ENCODE data around the gene GKN2.

The GKN2 gene

DNA sequence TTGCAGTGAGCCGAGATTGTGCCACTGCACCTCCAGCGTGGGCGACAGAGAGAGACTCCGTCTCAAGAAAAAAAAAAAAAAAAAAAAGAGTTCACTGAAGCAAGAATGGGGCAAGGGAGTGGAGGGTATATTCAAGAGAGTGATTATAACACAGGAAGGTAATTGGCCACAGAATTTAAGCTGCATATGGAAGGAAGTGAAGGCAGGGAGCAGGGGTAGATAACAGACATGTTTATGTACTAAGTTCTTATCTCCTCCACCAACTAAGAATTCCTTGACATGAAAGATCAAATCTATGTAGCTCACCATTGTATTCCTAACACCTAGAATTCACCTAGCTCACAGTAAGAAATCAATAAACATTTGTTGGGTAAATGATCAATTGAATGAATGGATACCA lies 37.3 kb downstream of the GKN2 start:
- no peaks in the 10 kb centered on the region for H3K36me3 ChIP-seq
- TF ChIP-seq, protein P1, sequence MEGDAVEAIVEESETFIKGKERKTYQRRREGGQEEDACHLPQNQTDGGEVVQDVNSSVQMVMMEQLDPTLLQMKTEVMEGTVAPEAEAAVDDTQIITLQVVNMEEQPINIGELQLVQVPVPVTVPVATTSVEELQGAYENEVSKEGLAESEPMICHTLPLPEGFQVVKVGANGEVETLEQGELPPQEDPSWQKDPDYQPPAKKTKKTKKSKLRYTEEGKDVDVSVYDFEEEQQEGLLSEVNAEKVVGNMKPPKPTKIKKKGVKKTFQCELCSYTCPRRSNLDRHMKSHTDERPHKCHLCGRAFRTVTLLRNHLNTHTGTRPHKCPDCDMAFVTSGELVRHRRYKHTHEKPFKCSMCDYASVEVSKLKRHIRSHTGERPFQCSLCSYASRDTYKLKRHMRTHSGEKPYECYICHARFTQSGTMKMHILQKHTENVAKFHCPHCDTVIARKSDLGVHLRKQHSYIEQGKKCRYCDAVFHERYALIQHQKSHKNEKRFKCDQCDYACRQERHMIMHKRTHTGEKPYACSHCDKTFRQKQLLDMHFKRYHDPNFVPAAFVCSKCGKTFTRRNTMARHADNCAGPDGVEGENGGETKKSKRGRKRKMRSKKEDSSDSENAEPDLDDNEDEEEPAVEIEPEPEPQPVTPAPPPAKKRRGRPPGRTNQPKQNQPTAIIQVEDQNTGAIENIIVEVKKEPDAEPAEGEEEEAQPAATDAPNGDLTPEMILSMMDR (IDR thresholded peaks at IDR 0.05) = no peak
- no peaks in the 10 kb centered on the region for H3K9me3 ChIP-seq
- no peaks in the 10 kb centered on the region for H3K4me1 ChIP-seq (ENCODE audit: control insufficient read depth in 1 of 2, insufficient read depth in 1 of 2, low read depth in 1 of 2, low read length in 1 of 2)
- no peaks in the 10 kb centered on the region for H3K27me3 ChIP-seq
- no peak overlapping the region for H3K4me3 ChIP-seq (ENCODE audit: low read depth in 1 of 2, low read length in 1 of 2)
- no peak overlapping the region for H3K27ac ChIP-seq

DNA sequence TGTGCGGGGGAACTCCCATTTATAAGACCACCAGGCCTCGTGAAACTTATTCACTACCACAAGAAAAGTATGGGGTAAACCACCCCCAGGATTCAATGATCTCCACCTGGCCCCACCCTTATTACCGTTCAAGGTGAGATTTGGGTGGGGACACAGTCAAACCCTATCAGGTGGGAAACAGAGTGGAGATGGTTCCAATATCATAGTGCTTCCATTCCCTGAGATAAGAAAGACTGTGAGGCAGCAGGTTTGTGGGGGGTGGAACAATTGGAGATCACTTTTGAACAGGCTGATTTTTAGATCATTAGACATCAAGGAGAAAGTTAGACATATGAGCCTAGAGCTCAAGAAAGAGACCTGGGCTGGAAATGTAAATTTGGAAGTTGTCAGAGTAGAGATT lies 39.3 kb downstream of the GKN2 start:
- H3K9me3 ChIP-seq = no peaks in the 10 kb centered on the region
- H3K27me3 ChIP-seq = no peaks in the 10 kb centered on the region
- no peak overlapping the region for H3K4me3 ChIP-seq (ENCODE audit: low read depth in 1 of 2, low read length in 1 of 2)
- no peak overlapping the region for H3K27ac ChIP-seq
- H3K4me1 ChIP-seq (ENCODE audit: control insufficient read depth in 1 of 2, insufficient read depth in 1 of 2, low read depth in 1 of 2, low read length in 1 of 2) = peaks cover 11 to 17% of the 10 kb centered on the region in 2 experiments
- H3K36me3 ChIP-seq = no peaks in the 10 kb centered on the region
- TF ChIP-seq, protein P1 (IDR thresholded peaks at IDR 0.05) = no peak

DNA sequence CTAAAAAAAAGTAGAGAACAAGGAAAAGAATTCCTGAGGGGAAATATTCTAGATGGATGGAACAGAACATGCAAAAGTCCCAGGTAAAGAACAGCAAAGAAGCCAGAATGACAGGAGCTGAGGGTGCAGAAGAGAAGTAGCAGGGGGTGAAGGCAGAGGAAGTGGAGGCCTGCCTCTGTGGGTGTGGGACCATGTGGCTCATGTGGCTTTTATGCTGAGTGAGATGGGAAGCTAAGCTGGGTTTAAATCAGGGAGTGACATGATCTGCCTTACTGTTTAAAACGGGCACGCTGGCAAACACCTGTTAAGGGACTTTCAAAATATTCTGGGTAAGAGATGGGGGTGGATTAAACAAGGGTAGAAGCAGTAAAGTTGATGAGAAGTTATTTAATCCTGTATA lies 40.0 kb downstream of the GKN2 start:
- H3K9me3 ChIP-seq = no peaks in the 10 kb centered on the region
- TF ChIP-seq, protein P1 (IDR thresholded peaks at IDR 0.05) = no peak
- peaks cover 18 to 24% of the 10 kb centered on the region in 2 experiments for H3K4me1 ChIP-seq (ENCODE audit: control insufficient read depth in 1 of 2, insufficient read depth in 1 of 2, low read depth in 1 of 2, low read length in 1 of 2)

DNA sequence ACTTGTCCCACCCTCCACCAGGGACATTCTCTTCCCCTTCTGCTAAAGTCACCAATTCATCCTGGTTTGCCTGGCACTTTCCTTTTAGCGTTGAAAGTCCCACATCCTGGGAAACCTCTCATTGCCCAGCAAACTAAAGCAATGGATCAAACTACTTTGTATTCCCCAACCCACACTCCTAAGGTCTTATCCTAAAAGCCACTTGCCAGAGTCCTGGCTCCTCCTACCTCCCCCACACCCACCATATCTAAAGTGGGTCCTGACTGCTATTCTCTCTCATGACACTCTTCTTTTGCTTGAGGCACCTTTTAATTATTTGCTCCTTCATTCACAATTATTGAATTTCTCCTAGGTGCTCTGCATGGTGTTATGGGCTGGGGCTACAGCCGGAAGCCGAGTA lies 40.6 kb downstream of the GKN2 start:
- Histone ChIP-seq H3K36me3 (no peaks in the 10 kb centered on the region), H3K4me1 (ENCODE audit: control insufficient read depth in 1 of 2, insufficient read depth in 1 of 2, low read depth in 1 of 2, low read length in 1 of 2) (peaks cover 21 to 29% of the 10 kb centered on the region in 2 experiments), H3K4me3 (ENCODE audit: low read depth in 1 of 2, low read length in 1 of 2) (no peak overlapping the region), H3K27me3 (no peaks in the 10 kb centered on the region), H3K27ac (no peak overlapping the region), H3K9me3 (no peaks in the 10 kb centered on the region)
- TF ChIP-seq, protein P1 (IDR thresholded peaks at IDR 0.05) = no peak

More for the DNA sequence above, 40.0 kb downstream of the GKN2 start:
- no peak overlapping the region for H3K27ac ChIP-seq
- no peaks in the 10 kb centered on the region for H3K36me3 ChIP-seq
- no peaks in the 10 kb centered on the region for H3K27me3 ChIP-seq
- no peak overlapping the region for H3K4me3 ChIP-seq (ENCODE audit: low read depth in 1 of 2, low read length in 1 of 2)

DNA sequence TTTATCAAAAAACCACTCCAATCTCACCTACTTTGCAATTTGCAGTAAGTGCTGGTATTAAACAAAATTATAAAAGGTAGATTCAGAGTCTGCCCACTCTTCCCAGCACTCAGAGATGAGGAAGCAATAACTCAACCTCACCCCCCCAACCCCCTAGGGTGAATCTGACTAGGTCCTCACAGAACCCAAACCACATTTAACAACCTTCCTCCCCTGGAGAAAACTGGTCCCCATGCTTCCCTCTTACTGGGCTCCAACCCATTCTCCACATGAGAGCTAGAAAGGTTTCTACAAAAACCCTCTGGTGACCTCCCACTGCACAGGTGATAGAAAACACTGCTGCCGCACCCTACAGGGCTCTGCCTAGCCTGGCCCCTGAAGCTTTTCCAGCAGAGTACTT lies 41.0 kb downstream of the GKN2 start:
- Histone ChIP-seq H3K36me3 (no peaks in the 10 kb centered on the region), H3K27ac (no peak overlapping the region), H3K9me3 (no peaks in the 10 kb centered on the region), H3K4me3 (ENCODE audit: low read depth in 1 of 2, low read length in 1 of 2) (no peak overlapping the region), H3K4me1 (ENCODE audit: control insufficient read depth in 1 of 2, insufficient read depth in 1 of 2, low read depth in 1 of 2, low read length in 1 of 2) (peaks cover 21 to 29% of the 10 kb centered on the region in 2 experiments), H3K27me3 (no peaks in the 10 kb centered on the region)
- TF ChIP-seq, protein P1 (IDR thresholded peaks at IDR 0.05) = no peak

DNA sequence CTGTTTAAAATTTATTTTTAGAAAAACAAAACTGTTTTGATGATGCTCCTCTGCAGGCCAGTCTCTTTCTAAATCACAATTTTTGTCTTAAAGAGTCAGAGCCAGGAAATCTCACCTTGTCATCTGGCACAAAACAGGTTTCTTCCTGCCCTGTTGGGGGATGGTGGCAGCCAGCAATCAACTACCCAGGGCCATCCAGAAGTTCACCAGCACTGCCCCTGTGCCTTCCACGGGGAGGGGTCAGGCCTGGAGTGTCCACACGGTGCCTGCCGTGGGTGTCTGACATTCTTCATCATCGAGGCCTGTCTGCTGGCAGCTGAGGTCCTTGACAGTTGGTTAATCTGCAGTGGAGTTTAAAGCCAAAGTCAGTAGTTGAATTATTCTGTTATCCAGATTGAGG lies 41.4 kb downstream of the GKN2 start:
- Histone ChIP-seq H3K4me1 (ENCODE audit: control insufficient read depth in 1 of 2, insufficient read depth in 1 of 2, low read depth in 1 of 2, low read length in 1 of 2) (peaks cover 21 to 29% of the 10 kb centered on the region in 2 experiments), H3K27ac (no peak overlapping the region), H3K4me3 (ENCODE audit: low read depth in 1 of 2, low read length in 1 of 2) (no peak overlapping the region), H3K27me3 (no peaks in the 10 kb centered on the region), H3K9me3 (no peaks in the 10 kb centered on the region), H3K36me3 (no peaks in the 10 kb centered on the region)
- TF ChIP-seq, protein P1 (IDR thresholded peaks at IDR 0.05) = no peak
